WERI-Rb-1 (cell line): Measurements from ENCODE around the gene RASSF3.

Source experiments
- DNase-seq: peaks from one replicate; pipeline ENCODE4 v3.0.0-alpha.2; 2020
- H3K27ac ChIP-seq: fragments of 250-450 bp; sonication (Bioruptor Pico); 2 replicates; pipeline ENCODE4 v1.5.1; 2020; ENCODE audit warnings: mild to moderate bottlenecking, moderate library complexity
- H3K27me3 ChIP-seq: fragments of 250-450 bp; sonication (Bioruptor Pico); 2 replicates; pipeline ENCODE4 v1.5.1; 2021; ENCODE audit warnings: mild to moderate bottlenecking, low read depth, moderate library complexity; ENCODE audit not compliant: insufficient read depth, severe bottlenecking
- H3K36me3 ChIP-seq: fragments of 250-450 bp; sonication (Bioruptor Pico); 2 replicates; pipeline ENCODE4 v1.5.1; 2020; ENCODE audit warnings: mild to moderate bottlenecking, moderate library complexity
- H3K4me3 ChIP-seq: 2 replicates; pipeline ENCODE4 v1.5.1; 2011; ENCODE audit warnings: low read depth, mild to moderate bottlenecking, control low read depth, low read length
- H3K9me3 ChIP-seq: fragments of 250-450 bp; sonication (Bioruptor Pico); 2 replicates; pipeline ENCODE4 v1.5.1; 2021; ENCODE audit warnings: mild to moderate bottlenecking, moderate library complexity; ENCODE audit not compliant: severe bottlenecking
- CTCF ChIP-seq: IDR thresholded peaks from 2 replicates; pipeline ENCODE4 v1.5.1; 2011; ENCODE audit warnings: low read depth, mild to moderate bottlenecking, control low read depth, inconsistent platforms, low read length

RASSF3 gene

GRCh38 chr12:64681200-64682052 is 71.1 kb downstream of the RASSF3 start:
- Histone ChIP-seq H3K9me3 (no peaks in the 10 kb centered on the region), H3K27me3 (no peaks in the 10 kb centered on the region), H3K36me3 (0 out of 2 replicates have a peak, but pooled peaks cover under 1% of the 10 kb centered on the region), H3K4me3 (no peak overlapping the region), H3K27ac (no peak overlapping the region)
- TF ChIP-seq CTCF, result no peak
- no peak for DNase-seq

- Histone ChIP-seq H3K36me3 (0 out of 2 replicates have a peak, but pooled peaks cover 3% of the 10 kb centered on the region), H3K9me3 (no peaks in the 10 kb centered on the region), H3K4me3 (no peak overlapping the region), H3K27ac (peak overlapping the region; percentile 34), H3K27me3 (no peaks in the 10 kb centered on the region)
- no peak for TF ChIP-seq CTCF
- DNase-seq, result peak; percentile 55
Observed at GRCh38 chr12:64682572-64683277, 72.4 kb downstream of the RASSF3 start.

GRCh38 chr12:64683816-64684543 is 73.7 kb downstream of the RASSF3 start:
- Histone ChIP-seq H3K4me3 (no peak overlapping the region), H3K27me3 (no peaks in the 10 kb centered on the region), H3K36me3 (0 out of 2 replicates have a peak, but pooled peaks cover 3% of the 10 kb centered on the region), H3K27ac (no peak overlapping the region; the same call in 1 of the 2 replicates), H3K9me3 (no peaks in the 10 kb centered on the region)
- TF ChIP-seq CTCF, result no peak
- DNase-seq, result no peak

- no peak for DNase-seq
- no peak for TF ChIP-seq CTCF
- 0 out of 2 replicates have a peak, but pooled peaks cover 3% of the 10 kb centered on the region for H3K36me3 ChIP-seq
Observed at GRCh38 chr12:64685050-64685449, 74.8 kb downstream of the RASSF3 start.

GRCh38 chr12:64685605-64686004 is 75.3 kb downstream of the RASSF3 start:
- Histone ChIP-seq H3K36me3 (0 out of 2 replicates have a peak, but pooled peaks cover 3% of the 10 kb centered on the region), H3K9me3 (no peaks in the 10 kb centered on the region), H3K27ac (no peak overlapping the region), H3K27me3 (no peaks in the 10 kb centered on the region), H3K4me3 (no peak overlapping the region)
- DNase-seq, result no peak
- TF ChIP-seq CTCF, result no peak

More at GRCh38 chr12:64685050-64685449, 74.8 kb downstream of the RASSF3 start:
- H3K4me3 ChIP-seq, result no peak overlapping the region
- H3K27me3 ChIP-seq, result no peaks in the 10 kb centered on the region
- no peak overlapping the region for H3K27ac ChIP-seq
- no peaks in the 10 kb centered on the region for H3K9me3 ChIP-seq
